Right atrium auricular region (tissue), 2 donors: ENCODE data around the gene FAM217A. TPM values are rescaled to one million over a fixed set of nuclear protein-coding genes. Genes with fewer than 3 reads are reported as not detected.

Experiments used
- DNase-seq: peaks from one replicate; pipeline ENCODE4 v3.0.0-alpha.2; 2019; ENCODE audit warnings: low spot score
- H3K27ac ChIP-seq, 2 donors: fragments of 200-600 bp; sonication (generic); 1 replicate in 1 of 2; 2 replicates in 1 of 2; pipeline ENCODE4 v1.5.1; 2016 to 2019
- H3K27me3 ChIP-seq, 2 donors: fragments of 200-600 bp; sonication (generic); one replicate each; pipeline versions ENCODE4 v1.5.1 to v1.6.0; 2017 to 2019
- H3K36me3 ChIP-seq: fragments of 200-600 bp; sonication (generic); one replicate; pipeline ENCODE4 v1.5.1; 2016
- H3K4me1 ChIP-seq, 2 donors: fragments of 200-600 bp; sonication (generic); one replicate each; pipeline versions ENCODE4 v1.5.1 to v1.6.0; 2017 to 2019
- H3K4me3 ChIP-seq, 2 donors: fragments of 200-600 bp; sonication (generic); 1 replicate in 1 of 2; 2 replicates in 1 of 2; pipeline ENCODE4 v1.5.1; 2017 to 2019; ENCODE audit warnings: mild to moderate bottlenecking in 1 of 2, moderate library complexity in 1 of 2
- H3K9me3 ChIP-seq, 2 donors: fragments of 200-600 bp; sonication (generic); one replicate each; pipeline ENCODE4 v1.5.1; 2019
- total RNA-seq, 2 donors: library from RNA; depleted of rRNA; stranded (reverse); fragments of >200 nt; gene quantifications; one replicate each; pipeline ENCODE4 v1.1.0, GENCODE V29; 2016
- TF ChIP-seq, protein P1 (sequence below), 2 donors: fragments of 200-600 bp; sonication (generic); IDR thresholded peaks; one replicate each; pipeline ENCODE4 v1.5.1; 2019; ENCODE audit warnings: antibody characterized with exemption in 2 of 2

The FAM217A gene
- total RNA-seq, 2 donors from 2014 or later: not detected

DNA sequence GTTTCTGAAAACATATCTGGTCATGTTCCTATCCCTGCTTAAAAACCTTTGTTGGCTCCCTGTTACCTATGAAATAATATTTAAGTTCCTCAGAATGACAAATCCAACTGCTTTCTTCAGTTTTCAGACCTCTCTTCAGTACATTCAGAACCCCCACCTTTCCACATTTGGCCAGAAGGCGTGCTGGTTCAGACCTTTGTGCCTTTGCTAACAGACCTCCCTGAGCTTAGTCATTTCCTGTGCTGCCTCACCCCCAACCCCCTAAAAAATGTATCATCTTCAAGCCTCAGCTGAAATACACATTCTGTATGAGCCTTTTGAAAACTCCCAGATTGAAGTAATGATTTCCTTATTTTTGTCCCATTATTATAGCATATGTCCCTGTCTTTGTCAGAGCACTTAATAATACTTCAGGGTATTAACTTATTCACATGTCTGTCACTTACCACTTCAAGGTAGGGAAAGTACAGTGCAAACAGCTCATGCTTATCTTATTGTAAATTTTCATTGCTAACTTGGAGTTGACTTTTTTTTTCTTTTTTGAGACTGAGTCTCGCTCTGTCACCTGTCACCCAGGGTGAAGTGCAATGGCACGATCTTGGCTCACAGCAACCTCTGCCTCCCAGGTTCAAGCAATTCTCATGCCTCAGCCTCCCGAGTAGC, 19.7 kb downstream of the FAM217A start:
- Histone ChIP-seq H3K27me3 (no peaks in the 10 kb centered on the region), H3K36me3 (peaks cover 85% of the 10 kb centered on the region), H3K9me3 (no peaks in the 10 kb centered on the region), H3K27ac (no peak overlapping the region), H3K4me1 (peaks cover 0 to 13% of the 10 kb centered on the region in 2 donors), H3K4me3 (no peak overlapping the region)
- TF ChIP-seq, protein P1, sequence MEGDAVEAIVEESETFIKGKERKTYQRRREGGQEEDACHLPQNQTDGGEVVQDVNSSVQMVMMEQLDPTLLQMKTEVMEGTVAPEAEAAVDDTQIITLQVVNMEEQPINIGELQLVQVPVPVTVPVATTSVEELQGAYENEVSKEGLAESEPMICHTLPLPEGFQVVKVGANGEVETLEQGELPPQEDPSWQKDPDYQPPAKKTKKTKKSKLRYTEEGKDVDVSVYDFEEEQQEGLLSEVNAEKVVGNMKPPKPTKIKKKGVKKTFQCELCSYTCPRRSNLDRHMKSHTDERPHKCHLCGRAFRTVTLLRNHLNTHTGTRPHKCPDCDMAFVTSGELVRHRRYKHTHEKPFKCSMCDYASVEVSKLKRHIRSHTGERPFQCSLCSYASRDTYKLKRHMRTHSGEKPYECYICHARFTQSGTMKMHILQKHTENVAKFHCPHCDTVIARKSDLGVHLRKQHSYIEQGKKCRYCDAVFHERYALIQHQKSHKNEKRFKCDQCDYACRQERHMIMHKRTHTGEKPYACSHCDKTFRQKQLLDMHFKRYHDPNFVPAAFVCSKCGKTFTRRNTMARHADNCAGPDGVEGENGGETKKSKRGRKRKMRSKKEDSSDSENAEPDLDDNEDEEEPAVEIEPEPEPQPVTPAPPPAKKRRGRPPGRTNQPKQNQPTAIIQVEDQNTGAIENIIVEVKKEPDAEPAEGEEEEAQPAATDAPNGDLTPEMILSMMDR (IDR thresholded peaks at IDR 0.05): no peak
- DNase-seq: no peak

DNA sequence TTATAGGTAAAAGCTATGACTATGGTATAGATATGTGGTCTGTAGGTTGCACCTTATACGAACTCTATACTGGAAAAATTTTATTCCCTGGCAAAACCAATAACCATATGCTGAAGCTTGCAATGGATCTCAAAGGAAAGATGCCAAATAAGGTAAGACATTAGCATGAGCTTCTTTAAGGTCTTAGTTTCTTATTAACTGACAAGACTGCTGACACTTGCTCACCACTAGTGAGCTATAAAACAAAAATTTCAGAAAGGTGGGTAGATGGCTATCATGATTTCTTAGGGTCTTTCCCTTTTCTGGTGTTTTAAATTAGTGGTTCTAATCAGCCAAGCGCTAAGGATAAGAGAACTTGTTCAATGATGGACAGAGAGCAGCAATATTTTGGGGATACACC, 21.9 kb downstream of the FAM217A start:
- Histone ChIP-seq H3K4me1 (peaks cover 0 to 13% of the 10 kb centered on the region in 2 donors), H3K27ac (no peak overlapping the region), H3K36me3 (peaks cover 89% of the 10 kb centered on the region), H3K9me3 (no peaks in the 10 kb centered on the region), H3K4me3 (no peak overlapping the region), H3K27me3 (no peaks in the 10 kb centered on the region)
- no peak for DNase-seq
- TF ChIP-seq, protein P1 (IDR thresholded peaks at IDR 0.05): no peak

- H3K27me3 ChIP-seq: no peaks in the 10 kb centered on the region
- H3K36me3 ChIP-seq: peaks cover 89% of the 10 kb centered on the region
- no peak for DNase-seq
- no peak overlapping the region for H3K4me3 ChIP-seq
- TF ChIP-seq, protein P1 (IDR thresholded peaks at IDR 0.05): peak in 1 of 2 donors; percentile 56
- no peaks in the 10 kb centered on the region for H3K9me3 ChIP-seq
- H3K4me1 ChIP-seq: peaks cover 0 to 13% of the 10 kb centered on the region in 2 donors
- H3K27ac ChIP-seq: peak overlapping the region in 1 of 2 donors; percentile 37
Observed at GRCh38 chr6:4055420-4056041, 23.4 kb downstream of the FAM217A start.

DNA sequence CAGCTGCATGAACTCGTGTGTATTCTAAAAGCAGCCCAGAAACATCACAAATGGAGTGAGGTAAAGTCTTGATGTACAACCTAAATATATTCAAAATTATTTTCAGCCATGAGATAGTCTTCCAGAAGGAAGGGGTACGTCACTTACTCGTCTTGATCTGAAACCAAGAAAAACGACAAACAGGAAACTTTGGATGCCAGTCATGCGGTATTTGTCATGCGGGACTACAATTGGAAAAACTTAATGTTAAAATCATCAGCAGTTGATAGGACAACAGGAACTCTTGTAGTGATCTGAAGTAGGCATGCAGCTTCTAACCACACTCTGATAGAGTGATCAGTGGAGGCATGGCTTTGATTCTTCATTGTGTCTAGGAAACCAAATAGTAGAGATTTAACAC, 29.7 kb downstream of the FAM217A start:
- H3K27me3 ChIP-seq: no peaks in the 10 kb centered on the region
- DNase-seq: no peak
- TF ChIP-seq, protein P1 (IDR thresholded peaks at IDR 0.05): no peak
- H3K4me3 ChIP-seq: no peak overlapping the region
- H3K9me3 ChIP-seq: no peaks in the 10 kb centered on the region
- peaks cover 83% of the 10 kb centered on the region for H3K36me3 ChIP-seq
- no peaks in the 10 kb centered on the region for H3K4me1 ChIP-seq
- H3K27ac ChIP-seq: no peak overlapping the region

GRCh38 chr6:4041480-4041879, 37.5 kb downstream of the FAM217A start:
- TF ChIP-seq, protein P1 (IDR thresholded peaks at IDR 0.05): no peak

More at GRCh38 chr6:4041480-4041879, 37.5 kb downstream of the FAM217A start:
- DNase-seq: no peak
- Histone ChIP-seq H3K9me3 (no peaks in the 10 kb centered on the region), H3K36me3 (peaks cover 74% of the 10 kb centered on the region), H3K27ac (no peak overlapping the region), H3K4me1 (no peaks in the 10 kb centered on the region), H3K4me3 (no peak overlapping the region), H3K27me3 (no peaks in the 10 kb centered on the region)
